ENCODE measurements around the gene NYNRIN. TPM values are rescaled to one million over a fixed set of nuclear protein-coding genes. Genes with fewer than 3 reads are reported as not detected.

The NYNRIN gene
- total RNA-seq, 1 experiment from 2014 or later: 0.31 TPM

- H3K27ac ChIP-seq (ENCODE audit: low read length): no peak overlapping the region
- ATAC-seq: no peak
- no peak overlapping the region for H3K4me3 ChIP-seq (ENCODE audit: low read depth in 2 of 2, low read length in 2 of 2)
- ChIA-PET POLR2A (no interaction called here), CTCF (no interaction called here)
- no TSS peak for BruUV-seq (replicated peaks)
- H3K9me3 ChIP-seq (ENCODE audit: control insufficient read depth, insufficient read depth, low read depth, low read length): no peaks in the 10 kb centered on the region
- H3K36me3 ChIP-seq (ENCODE audit: control insufficient read depth, insufficient read depth, low read length): peaks cover 6% of the 10 kb centered on the region; the same call in 1 of the 2 replicates
- no peaks in the 10 kb centered on the region for H3K27me3 ChIP-seq (ENCODE audit: control insufficient read depth, insufficient read depth, low read length)
- intact Hi-C loops (cut with micrococcal nuclease; ENCODE audit: unreplicated experiment): no loop called here
- TF ChIP-seq POLR2AphosphoS5 (IDR thresholded peaks at IDR 0.05; ENCODE audit: low read depth, low read length): no peak
- no peak for TF ChIP-seq SIN3A (IDR thresholded peaks at IDR 0.05; ENCODE audit: borderline replicate concordance, insufficient read depth, low read depth, low read length)
- TF ChIP-seq TCF7L2 (IDR thresholded peaks at IDR 0.05; ENCODE audit: low read depth, low read length): no peak
- no peak for TF ChIP-seq REST (IDR thresholded peaks at IDR 0.05; ENCODE audit: insufficient read depth in 1 of 2, low read depth in 2 of 2, low read length in 1 of 2)
- TF ChIP-seq CTCF (IDR thresholded peaks at IDR 0.05): no peak
- DNase-seq (ENCODE audit: low read depth, low spot score): no peak
- peaks cover 8% of the 10 kb centered on the region for H3K4me1 ChIP-seq (ENCODE audit: control insufficient read depth, insufficient read depth, low read length)
- in situ Hi-C loops (cut with HindIII; ENCODE audit: low pct_unique_long_range_greater_than_20kb, low sequenced_read_pairs): no loop called here
These were observed 29.0 kb downstream of the NYNRIN start for GRCh38 chr14:24427537-24428508.

- CTCF ChIA-PET: no interaction called here
- Histone ChIP-seq H3K27me3 (ENCODE audit: control insufficient read depth, insufficient read depth, low read length) (no peaks in the 10 kb centered on the region), H3K4me3 (ENCODE audit: low read depth in 2 of 2, low read length in 2 of 2) (no peak overlapping the region; a peak in 1 of 4 replicates), H3K36me3 (ENCODE audit: control insufficient read depth, insufficient read depth, low read length) (peaks cover 6% of the 10 kb centered on the region), H3K9me3 (ENCODE audit: control insufficient read depth, insufficient read depth, low read depth, low read length) (no peaks in the 10 kb centered on the region), H3K27ac (ENCODE audit: low read length) (peak overlapping the region; percentile 85), H3K4me1 (ENCODE audit: control insufficient read depth, insufficient read depth, low read length) (peaks cover 8% of the 10 kb centered on the region)
- ATAC-seq (no peak), DNase-seq (ENCODE audit: low read depth, low spot score) (no peak)
- in situ Hi-C loops (cut with HindIII; ENCODE audit: low pct_unique_long_range_greater_than_20kb, low sequenced_read_pairs) (no loop called here), intact Hi-C loops (cut with micrococcal nuclease; ENCODE audit: unreplicated experiment) (no loop called here)
- BruUV-seq (replicated peaks): no TSS peak
- TF ChIP-seq TCF7L2 (IDR thresholded peaks at IDR 0.05; ENCODE audit: low read depth, low read length) (no peak), REST (IDR thresholded peaks at IDR 0.05; ENCODE audit: insufficient read depth in 1 of 2, low read depth in 2 of 2, low read length in 1 of 2) (no peak), POLR2AphosphoS5 (IDR thresholded peaks at IDR 0.05; ENCODE audit: low read depth, low read length) (no peak), SIN3A (IDR thresholded peaks at IDR 0.05; ENCODE audit: borderline replicate concordance, insufficient read depth, low read depth, low read length) (no peak), CTCF (IDR thresholded peaks at IDR 0.05) (no peak)
- POLR2A ChIA-PET: no interaction called here
These were observed 30.0 kb downstream of the NYNRIN start for GRCh38 chr14:24428628-24429394.
